Transverse colon (tissue), 4 donors: ENCODE results near the gene VPS35L.

Experiments used
- POLR2A ChIP-seq: fragments of 450-650 bp; IDR thresholded peaks from one replicate; pipeline ENCODE4 v1.6.1; 2016; ENCODE audit warnings: antibody characterized with exemption, mild to moderate bottlenecking, moderate library complexity
- POLR2AphosphoS5 ChIP-seq, 3 donors: sonication (generic); formaldehyde crosslinking; IDR thresholded peaks; one replicate each; pipeline ENCODE4 v1.6.1; 2016; ENCODE audit warnings: antibody characterized with exemption in 3 of 3
- TF ChIP-seq, protein P1 (sequence below), 5 experiments: fragments of 200-600 bp in 3 of 5; fragments of 450-650 bp in 2 of 5; sonication (generic) in 3 of 5; IDR thresholded peaks; 1 replicate in 2 of 5; 2 replicates in 3 of 5; pipeline ENCODE4 v1.5.1; 2016 to 2017; ENCODE audit warnings: antibody characterized with exemption in 5 of 5, inconsistent platforms in 3 of 5, mild to moderate bottlenecking in 2 of 5, moderate library complexity in 1 of 5

DNA sequence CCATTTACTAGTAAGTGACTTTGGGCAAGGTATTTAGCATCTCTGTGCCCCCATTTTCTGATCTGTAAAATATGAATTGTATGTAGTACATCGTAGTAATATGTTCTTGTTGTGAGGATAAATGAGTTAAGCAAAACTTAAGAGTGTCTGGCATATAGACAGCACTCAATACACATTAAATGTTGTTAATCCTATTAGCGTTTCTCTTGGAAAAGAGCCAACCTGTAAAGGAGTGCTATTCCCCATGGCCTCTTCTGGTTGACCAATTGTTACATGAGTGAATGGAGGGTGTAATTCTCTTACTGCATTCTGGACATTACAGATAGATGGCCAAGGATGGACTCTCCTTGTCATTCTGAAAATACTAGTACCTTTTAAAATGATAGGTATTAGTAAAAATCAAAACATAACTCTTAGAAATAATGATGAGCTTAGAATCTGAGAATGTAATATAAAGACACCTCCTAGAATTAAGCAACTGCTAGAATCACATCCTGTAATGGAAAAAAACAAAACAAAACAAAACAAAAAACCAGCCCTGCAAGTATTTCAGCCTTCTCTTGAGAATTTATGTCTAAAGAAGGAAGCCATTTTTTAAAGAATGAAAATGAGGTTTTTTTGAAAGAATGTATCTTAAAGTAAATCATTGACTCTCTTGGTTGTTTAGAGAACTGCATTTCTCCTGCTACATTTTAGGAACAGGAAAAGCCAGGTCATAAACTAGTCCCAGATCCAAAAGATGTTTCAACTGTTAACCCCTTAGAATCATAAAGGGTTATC, 193.1 kb downstream of the VPS35L start:
- no peak for TF ChIP-seq POLR2AphosphoS5 (IDR thresholded peaks at IDR 0.05)
- TF ChIP-seq, protein P1, sequence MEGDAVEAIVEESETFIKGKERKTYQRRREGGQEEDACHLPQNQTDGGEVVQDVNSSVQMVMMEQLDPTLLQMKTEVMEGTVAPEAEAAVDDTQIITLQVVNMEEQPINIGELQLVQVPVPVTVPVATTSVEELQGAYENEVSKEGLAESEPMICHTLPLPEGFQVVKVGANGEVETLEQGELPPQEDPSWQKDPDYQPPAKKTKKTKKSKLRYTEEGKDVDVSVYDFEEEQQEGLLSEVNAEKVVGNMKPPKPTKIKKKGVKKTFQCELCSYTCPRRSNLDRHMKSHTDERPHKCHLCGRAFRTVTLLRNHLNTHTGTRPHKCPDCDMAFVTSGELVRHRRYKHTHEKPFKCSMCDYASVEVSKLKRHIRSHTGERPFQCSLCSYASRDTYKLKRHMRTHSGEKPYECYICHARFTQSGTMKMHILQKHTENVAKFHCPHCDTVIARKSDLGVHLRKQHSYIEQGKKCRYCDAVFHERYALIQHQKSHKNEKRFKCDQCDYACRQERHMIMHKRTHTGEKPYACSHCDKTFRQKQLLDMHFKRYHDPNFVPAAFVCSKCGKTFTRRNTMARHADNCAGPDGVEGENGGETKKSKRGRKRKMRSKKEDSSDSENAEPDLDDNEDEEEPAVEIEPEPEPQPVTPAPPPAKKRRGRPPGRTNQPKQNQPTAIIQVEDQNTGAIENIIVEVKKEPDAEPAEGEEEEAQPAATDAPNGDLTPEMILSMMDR (IDR thresholded peaks at IDR 0.05) = no peak
- TF ChIP-seq POLR2A = no peak
